ENCODE measurements around the gene CPSF4L. TPM values are rescaled to one million over a fixed set of nuclear protein-coding genes. Genes with fewer than 3 reads are reported as not detected.
A peak's percentile ranks its signal among the peaks of the same experiment; 100 is the strongest.

CPSF4L gene
- total and polyA plus RNA-seq, 2 donors (not counting 3 experiments of a cell fraction or from before 2014, with no cell fraction given), result not detected

DNA sequence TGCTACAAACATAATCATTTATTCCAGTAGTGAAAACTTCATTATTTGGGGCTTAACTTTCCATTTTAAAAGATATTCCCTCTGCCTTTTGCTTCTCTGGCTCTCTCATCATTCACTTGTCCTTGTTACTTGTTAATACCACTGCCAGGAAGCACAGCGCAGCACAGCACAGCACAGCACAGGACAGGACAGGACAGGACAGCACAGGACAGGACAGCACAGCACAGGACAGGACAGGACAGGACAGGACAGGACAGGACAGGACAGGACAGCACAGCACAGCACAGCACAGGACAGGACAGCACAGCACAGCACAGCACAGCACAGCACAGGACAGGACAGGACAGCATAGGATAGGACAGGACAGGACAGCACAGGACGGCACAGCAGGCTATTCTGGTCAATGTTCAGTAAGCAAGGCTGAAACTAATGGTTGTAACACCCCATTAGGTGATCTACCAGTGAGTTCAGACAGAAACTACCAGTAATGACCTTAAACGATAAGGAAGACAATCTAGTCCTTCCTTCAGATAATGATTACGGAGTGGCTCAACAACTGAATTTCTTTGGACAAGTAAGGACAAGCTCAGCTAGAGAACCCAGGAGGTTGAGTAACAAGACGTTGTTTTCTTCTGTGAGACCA, 36.9 kb downstream of the CPSF4L start:
- intact Hi-C loops (cut with micrococcal nuclease) (no loop called here), dilution Hi-C loops (cut with MboI; ENCODE audit: extremely low pct_ligation_motif_present, low sequenced_read_pairs) (no loop called here)
- Histone ChIP-seq H3K4me1 (ENCODE audit: control insufficient read depth, extremely low read depth, insufficient read depth, low read length) (peaks cover 34% of the 10 kb centered on the region), H3K4me3 (replicated peaks in 1 of 3; ENCODE audit: insufficient read depth in 1 of 3, low read depth in 1 of 3, low read length in 3 of 3) (no peak overlapping the region), H3K36me3 (ENCODE audit: control insufficient read depth in 2 of 2, extremely low read depth in 1 of 2, insufficient read depth in 2 of 2, low read length in 2 of 2) (no peaks in the 10 kb centered on the region), H3K27me3 (ENCODE audit: control insufficient read depth in 2 of 2, insufficient read depth in 2 of 2, low read length in 2 of 2) (no peaks in the 10 kb centered on the region), H2AFZ (ENCODE audit: low read depth, low read length) (no peak overlapping the region), H3K9ac (replicated peaks; ENCODE audit: extremely low read depth, insufficient read depth, low read length) (peak overlapping the region; percentile 4), H3K79me2 (ENCODE audit: control insufficient read depth, insufficient read depth, low read length) (peaks cover 58% of the 10 kb centered on the region), H3K4me2 (ENCODE audit: insufficient read depth, low read length) (no peak overlapping the region), H3K9me1 (replicated peaks; ENCODE audit: control insufficient read depth, extremely low read depth, insufficient read depth, low read length) (no peaks in the 10 kb centered on the region), H3K9me3 (replicated peaks; ENCODE audit: control insufficient read depth, insufficient read depth, low read length) (no peaks in the 10 kb centered on the region), H3K27ac (ENCODE audit: insufficient read depth, low read depth, low read length) (peak overlapping the region; percentile 28), H4K20me1 (replicated peaks; ENCODE audit: control insufficient read depth, extremely low read depth, insufficient read depth, low read length) (no peaks in the 10 kb centered on the region)
- ChIA-PET CTCF (interaction anchor here (0.9 kb wide), 1 partner anchor 9 kb away, joined by 3 read pairs; no protein-coding TSS in a partner anchor), POLR2A (no interaction called here)
- TF ChIP-seq EZH2 (IDR thresholded peaks at IDR 0.05; ENCODE audit: borderline replicate concordance, low read depth, low read length, severe bottlenecking) (no peak), JUN (IDR thresholded peaks at IDR 0.05; ENCODE audit: borderline replicate concordance, insufficient read depth, insufficient read length, low read depth) (no peak), GATA2 (IDR thresholded peaks at IDR 0.05; ENCODE audit: insufficient read depth, insufficient read length, low read depth, low read length) (no peak), POLR2A (IDR thresholded peaks at IDR 0.05; ENCODE audit: low read depth, low read length) (no peak), POLR2AphosphoS5 (IDR thresholded peaks at IDR 0.05; ENCODE audit: insufficient read depth, low read depth, low read length) (no peak)
- FAIRE-seq, result no peak
- no TSS peak for BruUV-seq (replicated peaks)
- DNase-seq (ENCODE audit: low read depth, low spot score), result no peak

DNA sequence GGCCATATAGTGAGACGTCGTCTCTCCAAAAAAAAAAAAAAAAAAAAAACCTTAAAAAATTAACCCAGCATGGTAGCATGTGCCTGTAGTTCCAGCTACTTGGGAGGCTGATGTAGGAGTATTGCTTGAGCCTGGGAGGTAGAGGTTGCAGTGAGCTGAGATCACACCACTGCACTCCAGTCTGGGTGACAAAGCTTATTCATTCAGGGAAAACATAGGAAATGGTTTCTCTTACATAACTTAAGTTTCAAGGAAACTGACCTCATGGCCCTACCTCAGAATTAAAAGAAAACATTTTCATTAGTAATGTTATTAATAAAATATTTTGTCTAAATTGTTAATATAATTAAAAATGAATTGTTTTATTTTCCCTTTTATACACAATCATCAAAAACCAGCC, 37.4 kb downstream of the CPSF4L start:
- ChIA-PET POLR2A (no interaction called here), CTCF (interaction anchor here (0.7 to 0.9 kb wide), 3 partner anchors 8 to 499 kb away, joined by 3 to 4 read pairs (median 3); no protein-coding TSS in a partner anchor)
- Histone ChIP-seq H3K27me3 (ENCODE audit: control insufficient read depth in 2 of 2, insufficient read depth in 2 of 2, low read length in 2 of 2) (no peaks in the 10 kb centered on the region), H2AFZ (ENCODE audit: low read depth, low read length) (no peak overlapping the region), H3K79me2 (ENCODE audit: control insufficient read depth, insufficient read depth, low read length) (peaks cover 56% of the 10 kb centered on the region), H3K27ac (ENCODE audit: insufficient read depth, low read depth, low read length) (peak overlapping the region; percentile 28), H3K4me1 (ENCODE audit: control insufficient read depth, extremely low read depth, insufficient read depth, low read length) (peaks cover 34% of the 10 kb centered on the region), H4K20me1 (replicated peaks; ENCODE audit: control insufficient read depth, extremely low read depth, insufficient read depth, low read length) (no peaks in the 10 kb centered on the region), H3K4me2 (ENCODE audit: insufficient read depth, low read length) (no peak overlapping the region), H3K9ac (replicated peaks; ENCODE audit: extremely low read depth, insufficient read depth, low read length) (peak overlapping the region; percentile 4), H3K36me3 (ENCODE audit: control insufficient read depth in 2 of 2, extremely low read depth in 1 of 2, insufficient read depth in 2 of 2, low read length in 2 of 2) (no peaks in the 10 kb centered on the region), H3K4me3 (replicated peaks in 1 of 3; ENCODE audit: insufficient read depth in 1 of 3, low read depth in 1 of 3, low read length in 3 of 3) (no peak overlapping the region), H3K9me1 (replicated peaks; ENCODE audit: control insufficient read depth, extremely low read depth, insufficient read depth, low read length) (no peaks in the 10 kb centered on the region), H3K9me3 (replicated peaks; ENCODE audit: control insufficient read depth, insufficient read depth, low read length) (no peaks in the 10 kb centered on the region)
- intact Hi-C loops (cut with micrococcal nuclease) (no loop called here), dilution Hi-C loops (cut with MboI; ENCODE audit: extremely low pct_ligation_motif_present, low sequenced_read_pairs) (no loop called here)
- DNase-seq (ENCODE audit: low read depth, low spot score), result peak; percentile 32
- no peak for TF ChIP-seq JUN (IDR thresholded peaks at IDR 0.05; ENCODE audit: borderline replicate concordance, insufficient read depth, insufficient read length, low read depth)
- TF ChIP-seq MYC (IDR thresholded peaks at IDR 0.05; ENCODE audit: low read depth, low read length), result no peak
- TF ChIP-seq GATA2 (IDR thresholded peaks at IDR 0.05; ENCODE audit: insufficient read depth, insufficient read length, low read depth, low read length), result no peak
- TF ChIP-seq, protein P1, sequence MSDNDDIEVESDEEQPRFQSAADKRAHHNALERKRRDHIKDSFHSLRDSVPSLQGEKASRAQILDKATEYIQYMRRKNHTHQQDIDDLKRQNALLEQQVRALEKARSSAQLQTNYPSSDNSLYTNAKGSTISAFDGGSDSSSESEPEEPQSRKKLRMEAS (IDR thresholded peaks at IDR 0.05; ENCODE audit: insufficient read depth, insufficient read length), result no peak
- TF ChIP-seq CTCF (IDR thresholded peaks at IDR 0.05; ENCODE audit: extremely low read depth in 1 of 2, insufficient read depth in 1 of 2, low read depth in 1 of 2, low read length in 2 of 2), result no peak
- no peak for TF ChIP-seq POLR2AphosphoS5 (IDR thresholded peaks at IDR 0.05; ENCODE audit: insufficient read depth, low read depth, low read length)
- no peak for TF ChIP-seq POLR2A (IDR thresholded peaks at IDR 0.05; ENCODE audit: low read depth, low read length)
- no peak for TF ChIP-seq FOS (IDR thresholded peaks at IDR 0.05; ENCODE audit: borderline replicate concordance, insufficient read depth, low read length)
- TF ChIP-seq EZH2 (IDR thresholded peaks at IDR 0.05; ENCODE audit: borderline replicate concordance, low read depth, low read length, severe bottlenecking), result no peak
- peak; percentile 49 for FAIRE-seq
- no TSS peak for BruUV-seq (replicated peaks)

All from endothelial cell of umbilical vein (primary cell).